H7 (cell line): ENCODE measurements around the gene APBB1IP. TPM values are rescaled to one million over a fixed set of nuclear protein-coding genes. Genes with fewer than 3 reads are reported as not detected.

ENCODE experiments used
- DNase-seq: peaks from one replicate; pipeline ENCODE4 v3.0.0; 2012
- H3K27me3 ChIP-seq: 2 replicates; pipeline ENCODE4 v1.6.0; 2011; ENCODE audit warnings: mild to moderate bottlenecking, low read length; ENCODE audit not compliant: control insufficient read depth, insufficient read depth
- H3K36me3 ChIP-seq: replicated peaks from 2 replicates; pipeline ENCODE4 v1.5.1; 2011; ENCODE audit warnings: low read length; ENCODE audit not compliant: control insufficient read depth, insufficient read depth
- H3K4me3 ChIP-seq: 2 replicates; pipeline ENCODE4 v1.5.1; 2011; ENCODE audit warnings: low read depth, mild to moderate bottlenecking, control low read depth, low read length, moderate library complexity; ENCODE audit not compliant: insufficient read depth
- total RNA-seq: library from RNA; depleted of rRNA; stranded (reverse); fragments of >200 nt; shearing (Covaris generic); gene quantifications from 2 replicates; pipeline ENCODE4 v1.2.3, GENCODE V29; 2014

APBB1IP gene
- total RNA-seq, 1 experiment from 2014 or later = not detected

GRCh38 chr10:26435852-26436251 is 2.3 kb upstream of the APBB1IP start:
- peaks cover 26% of the 10 kb centered on the region for H3K27me3 ChIP-seq
- no peaks in the 10 kb centered on the region for H3K36me3 ChIP-seq
- no peak overlapping the region for H3K4me3 ChIP-seq
- no peak for DNase-seq

- DNase-seq = no peak
- Histone ChIP-seq H3K27me3 (peaks cover 26% of the 10 kb centered on the region), H3K4me3 (no peak overlapping the region), H3K36me3 (no peaks in the 10 kb centered on the region)
Observed at GRCh38 chr10:26436848-26437247, 1.3 kb upstream of the APBB1IP start.

DNA sequence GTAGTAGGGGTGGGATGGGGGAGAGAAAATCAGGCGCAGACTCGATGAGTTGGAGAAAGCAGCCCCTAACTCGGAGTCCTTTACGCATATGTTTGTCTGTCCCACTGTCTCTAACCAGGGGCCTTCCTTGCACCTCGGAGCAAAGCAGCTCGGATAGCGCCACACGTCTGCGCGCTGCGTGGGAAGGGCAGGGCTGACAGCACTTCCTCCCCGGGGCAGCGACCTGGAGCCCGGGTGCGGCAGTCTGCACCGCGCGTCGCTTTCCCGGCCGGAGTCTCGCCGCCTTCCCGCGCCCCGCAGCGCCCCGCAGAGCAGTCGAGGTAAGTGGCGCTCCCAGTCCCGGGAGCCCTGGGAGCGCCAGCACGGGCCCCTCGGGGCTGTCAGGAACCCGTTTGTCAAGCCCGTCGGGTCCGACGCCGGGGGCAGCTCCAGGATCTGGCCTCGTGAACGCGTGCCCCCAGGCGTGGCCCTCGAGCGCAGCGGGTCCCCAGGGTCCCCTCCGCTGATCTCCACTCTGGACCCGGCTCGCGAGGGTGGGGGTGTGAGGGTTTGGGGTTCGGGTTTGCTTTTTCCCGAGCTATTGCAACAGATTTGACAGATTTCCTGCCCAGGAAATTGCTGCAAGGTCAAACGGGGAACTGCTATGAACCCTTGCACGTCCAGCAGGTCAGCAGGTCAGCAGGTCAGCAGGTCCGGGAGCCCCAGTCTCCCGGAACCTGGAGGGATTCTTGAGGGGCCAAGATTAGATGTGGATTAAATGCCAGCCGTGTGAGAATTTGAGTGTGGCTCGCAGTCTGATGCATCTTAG is 597 bp downstream of the APBB1IP start:
- Histone ChIP-seq H3K4me3 (peak overlapping the region; percentile 53), H3K27me3 (peaks cover 26% of the 10 kb centered on the region), H3K36me3 (no peaks in the 10 kb centered on the region)
- DNase-seq = peak; percentile 72

DNA sequence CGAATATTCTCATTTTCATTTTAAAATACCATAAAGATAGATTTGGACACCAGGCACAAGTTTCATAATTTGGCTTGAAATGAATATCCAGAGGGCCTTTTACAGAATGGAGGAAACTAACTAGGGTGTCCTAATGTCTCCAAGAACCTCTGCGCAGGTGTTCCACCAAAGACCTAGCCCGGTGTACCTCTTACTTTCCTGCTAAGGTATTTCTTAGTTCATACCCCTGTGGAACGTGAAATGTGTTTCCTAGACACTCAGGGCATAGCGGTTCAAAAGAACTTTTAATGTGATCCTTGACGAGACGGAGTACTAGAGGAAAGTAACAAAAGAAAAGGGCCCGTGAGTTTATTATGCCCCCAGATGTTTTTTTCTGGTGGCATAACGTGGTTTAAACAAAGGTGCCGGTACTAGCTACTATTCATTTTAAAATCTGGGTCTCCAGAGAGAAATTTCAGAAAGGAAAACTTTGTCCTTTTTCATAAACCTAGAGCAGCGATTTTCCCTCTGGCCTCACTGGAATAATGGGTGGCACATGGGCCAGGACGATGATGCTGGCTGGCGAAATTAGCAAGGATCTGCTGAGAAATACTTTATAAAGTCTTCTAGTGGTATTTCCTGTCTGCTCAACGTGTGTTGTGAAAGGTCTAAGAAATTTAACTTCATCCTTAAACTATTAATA is 1.4 kb downstream of the APBB1IP start:
- DNase-seq = no peak
- Histone ChIP-seq H3K36me3 (no peaks in the 10 kb centered on the region), H3K27me3 (peaks cover 26% of the 10 kb centered on the region), H3K4me3 (no peak overlapping the region)

GRCh38 chr10:26440088-26440470 is 1.9 kb downstream of the APBB1IP start:
- Histone ChIP-seq H3K27me3 (peaks cover 26% of the 10 kb centered on the region), H3K4me3 (no peak overlapping the region), H3K36me3 (no peaks in the 10 kb centered on the region)
- no peak for DNase-seq

GRCh38 chr10:26441491-26442214 is 3.5 kb downstream of the APBB1IP start:
- H3K36me3 ChIP-seq = no peaks in the 10 kb centered on the region
- no peak overlapping the region for H3K4me3 ChIP-seq
- no peak for DNase-seq
- H3K27me3 ChIP-seq = peaks cover 26% of the 10 kb centered on the region

DNA sequence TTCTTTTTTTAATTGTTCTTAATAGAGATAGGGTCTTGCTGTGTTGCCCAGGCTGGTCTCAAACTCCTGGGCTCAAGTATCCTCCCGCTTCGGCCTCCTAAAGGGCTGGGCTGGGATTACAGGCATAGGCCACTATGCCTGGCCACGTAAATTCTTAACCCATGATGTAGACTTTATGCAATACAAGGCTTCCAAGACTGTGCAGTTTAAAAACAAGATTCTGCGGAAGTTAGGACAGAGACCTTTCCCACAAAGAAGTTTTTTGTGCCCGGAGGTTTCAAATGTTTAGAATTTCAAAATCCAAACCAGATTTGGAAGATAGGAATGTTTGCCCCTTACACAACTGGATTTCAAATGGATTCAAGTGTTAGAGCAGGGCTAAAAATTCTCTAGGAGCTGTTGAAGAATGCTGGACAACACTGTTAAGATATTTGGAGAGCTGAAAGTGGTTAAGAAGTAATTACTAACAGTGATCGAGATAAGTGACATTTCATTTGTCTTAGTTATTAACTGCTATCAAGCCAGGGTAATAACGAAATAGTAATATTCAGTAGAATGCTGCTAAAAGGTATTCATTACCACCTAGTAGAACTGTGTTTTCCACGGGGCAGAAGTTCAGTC is 7.4 kb downstream of the APBB1IP start:
- no peak for DNase-seq
- Histone ChIP-seq H3K4me3 (no peak overlapping the region), H3K27me3 (no peaks in the 10 kb centered on the region; the same call in 1 of the 2 replicates), H3K36me3 (no peaks in the 10 kb centered on the region)

DNA sequence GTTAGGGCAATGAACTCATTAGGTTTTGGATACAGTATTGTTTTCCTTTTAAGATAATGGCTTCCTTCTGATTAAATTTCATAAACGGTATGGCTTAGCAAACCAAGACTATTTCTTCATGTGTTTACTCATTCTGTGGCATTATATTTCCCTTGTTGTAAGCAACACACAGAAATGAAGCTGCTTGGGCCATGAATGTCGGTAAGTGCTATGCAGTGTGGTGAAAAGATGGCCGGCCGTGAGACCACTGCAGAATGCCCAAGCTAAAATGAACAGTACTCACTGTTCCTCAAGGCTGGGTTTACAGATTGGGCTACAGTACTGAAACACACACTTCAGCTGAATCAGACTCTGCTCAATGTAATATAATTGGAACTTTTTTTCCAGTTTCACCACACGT is 8.1 kb downstream of the APBB1IP start:
- Histone ChIP-seq H3K4me3 (no peak overlapping the region), H3K27me3 (no peaks in the 10 kb centered on the region; the same call in 1 of the 2 replicates)

DNA sequence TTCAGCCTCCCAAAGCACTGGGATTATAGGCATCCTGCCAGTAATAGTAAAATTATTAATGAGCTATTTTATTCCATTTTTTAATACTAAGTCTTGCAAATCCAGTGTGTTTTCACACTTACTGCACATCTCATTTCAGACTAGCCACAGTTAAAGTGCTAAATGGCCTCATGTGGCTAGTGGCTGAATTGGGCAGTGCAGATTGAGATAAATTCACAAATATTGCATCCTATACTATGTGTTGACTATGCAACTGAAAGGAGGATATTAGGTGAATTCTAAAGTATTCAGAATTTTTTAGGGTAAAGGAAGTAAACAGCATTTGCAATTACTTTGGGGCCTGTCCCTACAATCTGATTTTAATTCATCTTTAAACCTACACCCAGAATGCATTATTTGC is 10.2 kb downstream of the APBB1IP start:
- Histone ChIP-seq H3K4me3 (no peak overlapping the region), H3K27me3 (no peaks in the 10 kb centered on the region), H3K36me3 (no peaks in the 10 kb centered on the region)
- DNase-seq = no peak

More for the DNA sequence above, 8.1 kb downstream of the APBB1IP start:
- H3K36me3 ChIP-seq = no peaks in the 10 kb centered on the region
- DNase-seq = no peak

DNA sequence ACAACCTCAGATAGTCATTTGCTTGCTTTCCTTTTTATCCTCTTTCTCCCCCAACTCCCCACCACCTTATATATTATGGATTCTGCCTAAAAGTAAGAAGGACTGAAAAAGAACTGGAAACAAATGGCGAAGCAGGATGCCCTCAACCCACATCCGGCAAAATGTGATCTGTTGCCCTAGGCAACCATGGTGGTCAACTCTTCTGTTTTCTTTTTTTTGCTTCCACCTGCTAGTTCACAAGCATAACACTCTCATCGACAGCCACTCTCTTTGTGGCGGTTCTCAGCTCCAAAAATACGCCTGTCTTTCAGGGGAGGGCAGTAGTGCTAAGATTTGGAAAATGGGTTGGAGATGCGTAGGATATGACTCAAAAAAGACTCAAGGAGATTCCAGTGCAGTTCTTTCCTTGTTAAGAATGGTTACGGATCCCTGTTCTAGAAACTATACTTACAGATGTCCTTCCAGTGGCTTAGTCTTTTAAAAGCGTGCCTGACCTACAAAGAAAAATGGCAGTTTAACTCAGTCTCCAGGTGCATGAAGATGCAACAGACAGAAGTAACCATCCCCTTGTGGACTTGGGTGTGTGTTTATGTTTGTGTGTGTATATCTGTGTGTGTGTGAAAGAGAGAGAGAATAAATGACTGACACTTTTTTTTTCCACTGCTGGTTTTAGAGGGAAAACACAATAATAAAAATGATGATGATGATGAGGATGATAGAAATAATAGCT is 10.7 kb downstream of the APBB1IP start:
- no peak overlapping the region for H3K4me3 ChIP-seq

DNA sequence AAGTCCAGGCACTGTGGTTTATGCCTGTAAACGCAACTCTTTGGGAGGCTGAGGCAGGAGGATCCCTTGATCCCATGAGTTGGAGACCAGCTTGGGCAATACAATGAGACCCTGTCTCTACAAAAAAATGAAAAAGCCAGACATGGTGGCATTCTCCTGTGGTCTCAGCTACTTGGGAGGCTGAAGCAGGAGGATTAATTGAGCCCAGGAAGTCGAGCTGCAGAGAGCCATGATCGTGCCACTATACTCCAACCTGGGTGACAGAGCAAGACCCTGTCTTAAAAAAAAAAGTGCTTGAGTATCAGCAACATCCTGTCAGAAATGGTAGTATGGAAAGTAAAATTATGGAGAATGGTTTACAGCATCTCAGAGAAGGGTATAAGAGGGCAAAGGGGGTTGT is 11.6 kb downstream of the APBB1IP start:
- Histone ChIP-seq H3K36me3 (no peaks in the 10 kb centered on the region), H3K27me3 (no peaks in the 10 kb centered on the region), H3K4me3 (no peak overlapping the region)
- DNase-seq = no peak

More for the DNA sequence above, 10.7 kb downstream of the APBB1IP start:
- no peaks in the 10 kb centered on the region for H3K36me3 ChIP-seq
- H3K27me3 ChIP-seq = no peaks in the 10 kb centered on the region
- DNase-seq = no peak

GRCh38 chr10:26451903-26452302 is 13.8 kb downstream of the APBB1IP start:
- no peaks in the 10 kb centered on the region for H3K36me3 ChIP-seq
- H3K4me3 ChIP-seq = no peak overlapping the region
- H3K27me3 ChIP-seq = no peaks in the 10 kb centered on the region
- DNase-seq = no peak

- DNase-seq = no peak
- no peak overlapping the region for H3K4me3 ChIP-seq
- H3K36me3 ChIP-seq = no peaks in the 10 kb centered on the region
- no peaks in the 10 kb centered on the region for H3K27me3 ChIP-seq
Observed at GRCh38 chr10:26453850-26454249, 15.7 kb downstream of the APBB1IP start.

DNA sequence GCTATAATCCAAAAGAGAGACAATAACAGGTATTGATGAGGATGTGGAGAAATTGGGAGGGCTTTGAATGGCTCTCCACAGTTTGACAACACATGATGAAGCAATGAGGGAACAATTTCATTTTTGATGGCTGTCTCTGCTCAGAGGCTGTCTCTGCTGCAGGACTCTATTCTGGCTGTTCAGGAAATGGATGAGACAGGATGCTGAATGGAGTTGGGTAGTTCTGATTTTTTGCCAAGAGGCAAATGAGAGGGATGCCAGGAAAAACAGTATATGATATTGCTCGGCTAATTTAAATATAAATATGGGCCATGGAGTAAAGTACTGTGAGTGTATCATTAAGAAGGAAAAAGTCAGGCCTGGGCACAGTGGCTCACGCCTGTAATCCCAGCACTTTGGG is 16.8 kb downstream of the APBB1IP start:
- H3K36me3 ChIP-seq = no peaks in the 10 kb centered on the region
- H3K4me3 ChIP-seq = no peak overlapping the region
- DNase-seq = no peak
- no peaks in the 10 kb centered on the region for H3K27me3 ChIP-seq
